Measurements from ENCODE around the gene ATP6V1F.
A peak's percentile ranks its signal among the peaks of the same experiment; 100 is the strongest.

The ATP6V1F gene

GRCh38 chr7:128848289-128849155 is 14.1 kb upstream of the ATP6V1F start:
- no peak for DNase-seq (ENCODE audit: low spot score)

DNA sequence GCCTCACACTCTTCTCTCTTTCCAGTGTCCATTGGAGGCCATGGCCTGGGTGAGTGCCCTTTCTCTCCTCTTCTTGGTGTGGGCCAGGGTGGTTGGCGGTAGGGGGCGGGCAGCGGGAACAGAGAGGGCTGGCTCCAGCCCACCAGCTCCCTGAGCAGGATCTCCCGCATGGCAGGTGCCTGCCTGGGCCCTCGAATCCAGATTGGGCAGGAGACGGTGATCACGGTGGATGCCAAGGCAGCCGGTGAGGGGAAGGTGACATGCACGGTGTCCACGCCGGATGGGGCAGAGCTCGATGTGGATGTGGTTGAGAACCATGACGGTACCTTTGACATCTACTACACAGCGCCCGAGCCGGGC is 13.5 kb upstream of the ATP6V1F start:
- DNase-seq (ENCODE audit: low spot score): no peak

GRCh38 chr7:128849804-128850490 is 12.7 kb upstream of the ATP6V1F start:
- DNase-seq (ENCODE audit: low spot score): no peak

DNA sequence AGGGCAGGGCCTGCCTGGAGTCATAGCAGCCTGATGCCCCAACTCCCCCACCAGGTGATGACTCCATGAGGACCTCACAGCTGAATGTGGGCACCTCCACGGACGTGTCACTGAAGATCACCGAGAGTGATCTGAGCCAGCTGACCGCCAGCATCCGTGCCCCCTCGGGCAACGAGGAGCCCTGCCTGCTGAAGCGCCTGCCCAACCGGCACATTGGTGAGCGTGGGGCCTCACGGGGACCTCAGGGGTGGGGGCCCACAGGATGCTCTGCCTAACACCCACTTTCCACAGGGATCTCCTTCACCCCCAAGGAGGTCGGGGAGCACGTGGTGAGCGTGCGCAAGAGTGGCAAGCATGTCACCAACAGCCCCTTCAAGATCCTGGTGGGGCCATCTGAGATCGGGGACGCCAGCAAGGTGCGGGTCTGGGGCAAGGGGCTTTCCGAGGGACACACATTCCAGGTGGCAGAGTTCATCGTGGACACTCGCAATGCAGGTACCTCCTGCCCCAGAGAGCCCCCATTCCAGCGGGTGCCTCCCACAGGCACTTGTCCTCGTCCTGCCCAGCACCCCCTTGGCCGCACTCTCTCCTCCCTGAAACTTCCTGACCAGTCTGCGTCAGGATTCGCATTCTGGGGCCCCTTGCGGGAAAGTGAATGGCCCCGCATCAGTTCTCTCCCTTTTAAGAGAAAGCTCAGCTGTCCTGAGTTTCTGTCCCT is 10.0 kb upstream of the ATP6V1F start:
- no peak for DNase-seq (ENCODE audit: low spot score)

- DNase-seq (ENCODE audit: low spot score): no peak
Observed at GRCh38 chr7:128853799-128854198, 8.9 kb upstream of the ATP6V1F start.

GRCh38 chr7:128854396-128854795 is 8.3 kb upstream of the ATP6V1F start:
- DNase-seq (ENCODE audit: low spot score): no peak

- no peak for DNase-seq (ENCODE audit: low spot score)
Observed at GRCh38 chr7:128855559-128855958, 7.1 kb upstream of the ATP6V1F start.

DNA sequence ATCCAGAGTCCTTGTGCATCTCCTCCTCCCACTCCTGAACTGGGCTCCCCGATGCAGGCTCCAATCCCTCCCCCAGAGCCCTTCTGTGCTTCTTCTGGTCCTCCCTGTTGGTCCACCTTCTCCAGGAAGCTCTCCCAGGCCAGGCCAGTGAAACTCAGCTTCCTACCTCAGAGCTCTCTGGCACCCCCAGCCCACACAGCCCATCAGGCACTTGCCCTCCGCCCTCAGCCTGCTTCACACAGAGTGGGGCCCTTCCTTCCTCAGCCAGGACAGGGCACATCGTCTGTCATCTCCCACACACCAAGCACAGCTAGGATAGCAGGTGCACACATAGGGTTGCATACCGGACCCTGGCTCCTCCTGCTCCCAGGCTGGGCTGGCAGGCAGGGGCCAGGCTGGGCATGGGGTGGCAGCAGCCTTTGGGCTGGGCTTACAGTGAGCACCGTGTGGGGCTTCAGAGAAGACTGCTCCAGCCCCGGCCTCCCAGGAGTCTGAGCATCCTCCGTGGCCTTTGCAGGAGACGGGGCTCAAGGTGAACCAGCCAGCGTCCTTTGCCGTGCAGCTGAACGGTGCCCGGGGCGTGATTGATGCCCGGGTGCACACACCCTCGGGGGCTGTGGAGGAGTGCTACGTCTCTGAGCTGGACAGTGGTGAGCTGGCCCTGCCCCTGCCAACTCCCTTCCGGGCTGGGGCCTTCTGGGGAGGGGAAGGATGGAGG is 6.5 kb upstream of the ATP6V1F start:
- no peak for DNase-seq (ENCODE audit: low spot score)

DNA sequence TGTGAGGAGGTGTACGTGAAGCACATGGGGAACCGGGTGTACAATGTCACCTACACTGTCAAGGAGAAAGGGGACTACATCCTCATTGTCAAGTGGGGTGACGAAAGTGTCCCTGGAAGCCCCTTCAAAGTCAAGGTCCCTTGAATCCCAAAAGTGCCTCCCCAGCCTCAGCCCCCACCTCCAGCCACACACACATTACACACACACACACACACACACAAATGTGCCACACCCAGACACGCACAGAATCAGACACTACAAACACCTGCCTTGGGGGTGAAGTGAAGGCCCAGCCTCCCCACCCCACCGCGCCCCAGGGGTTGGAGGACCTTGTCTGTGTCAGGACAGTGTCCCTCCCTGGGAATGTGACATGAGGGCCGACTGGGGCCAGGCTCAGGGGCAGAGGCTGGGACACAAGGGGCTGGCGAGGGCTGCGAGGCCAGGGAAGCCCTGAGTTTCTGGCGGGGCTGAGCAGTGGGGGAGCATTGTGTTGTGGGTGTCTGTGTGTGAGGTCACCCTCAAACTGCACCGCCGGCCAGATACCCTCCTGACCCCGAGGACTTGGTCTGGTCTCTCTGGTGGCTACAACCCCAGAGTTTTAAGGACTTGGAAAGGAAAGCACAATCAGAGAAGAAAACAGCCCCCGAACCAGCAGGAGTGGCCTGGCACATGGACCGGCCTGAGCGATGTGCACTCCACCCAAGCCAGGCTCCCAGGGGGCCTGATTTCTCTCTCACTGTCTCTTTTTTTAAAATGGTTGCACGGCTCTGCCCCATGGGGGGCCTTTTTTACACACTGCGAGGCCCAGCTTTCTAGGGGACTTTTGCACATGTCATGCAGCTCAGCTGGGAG is 4.0 kb upstream of the ATP6V1F start:
- no peak for DNase-seq (ENCODE audit: low spot score)

DNA sequence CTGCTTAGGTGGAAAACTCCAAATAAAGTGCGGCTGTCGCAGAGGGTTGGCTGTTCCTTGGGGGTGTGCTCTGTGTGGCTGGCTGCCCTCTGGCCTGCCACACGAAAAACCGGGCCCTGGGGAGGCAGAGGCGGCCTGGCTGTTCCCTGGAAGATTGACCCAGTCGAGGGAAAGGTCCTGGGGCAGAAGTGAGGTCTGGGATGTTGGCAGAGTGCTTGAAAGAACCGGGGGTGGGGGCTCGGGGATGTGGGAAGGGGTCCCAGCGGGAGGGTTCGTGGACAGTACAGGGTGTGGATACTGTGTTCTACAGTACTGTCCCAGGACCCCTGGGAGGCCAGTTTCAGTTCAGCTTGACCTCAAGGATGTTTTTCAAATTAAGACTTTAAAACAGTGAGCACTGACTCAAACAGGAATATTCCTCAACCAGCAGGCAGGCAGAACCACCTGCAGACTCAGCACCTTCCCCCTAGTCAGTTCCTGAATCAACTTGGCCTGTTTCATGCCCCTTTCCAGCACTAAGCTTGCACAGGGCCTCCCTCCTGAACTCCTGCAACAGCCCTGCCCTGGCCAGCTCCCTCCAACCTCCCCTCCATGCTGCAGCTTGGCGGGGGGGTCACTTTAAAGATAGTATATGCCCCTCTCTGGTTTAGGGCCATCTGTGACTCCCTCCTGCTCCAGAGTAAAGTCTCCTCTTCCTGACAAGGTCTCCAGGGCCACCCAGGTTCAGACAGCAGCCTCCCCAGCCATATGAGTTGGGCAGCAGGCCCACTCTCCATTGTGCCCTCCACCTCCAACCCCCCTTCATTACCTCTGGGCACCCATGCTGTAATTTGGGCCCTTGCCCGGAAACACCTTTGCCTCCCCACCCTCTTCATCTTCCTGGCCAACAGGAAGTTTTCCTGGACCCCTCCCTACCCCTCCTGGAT is 3.2 kb upstream of the ATP6V1F start:
- no peak for DNase-seq (ENCODE audit: low spot score)

DNA sequence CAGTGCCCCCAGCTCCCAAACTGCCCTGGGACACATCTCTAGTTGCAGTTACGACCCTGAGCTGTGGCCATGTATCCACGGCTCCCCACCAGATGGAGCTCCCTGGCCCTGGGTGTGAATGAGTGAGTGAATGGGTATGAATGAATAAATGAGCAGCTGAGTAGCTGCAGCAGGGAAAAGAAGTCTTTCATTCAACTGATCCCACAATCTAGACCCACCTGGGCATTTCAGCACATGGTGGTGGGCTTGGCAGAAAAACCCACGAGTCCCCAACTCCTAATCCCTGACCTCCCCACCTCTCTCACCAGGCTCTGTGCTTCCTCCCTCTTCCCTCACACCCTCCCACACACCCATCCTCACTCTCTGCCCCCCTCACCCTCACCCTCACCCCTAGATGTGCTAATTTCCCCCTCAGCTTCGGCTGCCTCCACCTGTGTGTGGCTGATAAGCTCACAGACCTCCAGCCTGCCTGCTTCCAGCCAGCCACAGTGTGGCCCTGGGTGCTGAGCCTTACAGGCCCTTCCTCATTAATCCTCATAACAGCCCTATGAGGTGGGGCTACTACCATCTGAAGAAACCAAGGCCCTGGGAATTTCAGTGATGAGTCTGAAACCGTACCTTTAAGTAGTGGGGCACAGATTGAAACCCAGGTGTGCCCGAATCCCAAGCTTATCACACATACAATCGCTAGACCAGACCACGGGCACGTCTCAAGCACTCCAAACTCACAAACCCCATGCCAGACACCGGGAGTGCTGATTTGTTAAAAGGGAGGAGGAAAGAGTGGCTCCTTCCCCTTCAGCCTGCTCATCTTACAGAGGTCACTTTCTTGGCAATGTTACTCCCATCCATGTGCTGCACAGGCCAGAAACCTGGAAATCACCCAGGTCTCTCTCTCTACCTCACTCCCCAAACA is 2.2 kb upstream of the ATP6V1F start:
- no peak for DNase-seq (ENCODE audit: low spot score)

DNA sequence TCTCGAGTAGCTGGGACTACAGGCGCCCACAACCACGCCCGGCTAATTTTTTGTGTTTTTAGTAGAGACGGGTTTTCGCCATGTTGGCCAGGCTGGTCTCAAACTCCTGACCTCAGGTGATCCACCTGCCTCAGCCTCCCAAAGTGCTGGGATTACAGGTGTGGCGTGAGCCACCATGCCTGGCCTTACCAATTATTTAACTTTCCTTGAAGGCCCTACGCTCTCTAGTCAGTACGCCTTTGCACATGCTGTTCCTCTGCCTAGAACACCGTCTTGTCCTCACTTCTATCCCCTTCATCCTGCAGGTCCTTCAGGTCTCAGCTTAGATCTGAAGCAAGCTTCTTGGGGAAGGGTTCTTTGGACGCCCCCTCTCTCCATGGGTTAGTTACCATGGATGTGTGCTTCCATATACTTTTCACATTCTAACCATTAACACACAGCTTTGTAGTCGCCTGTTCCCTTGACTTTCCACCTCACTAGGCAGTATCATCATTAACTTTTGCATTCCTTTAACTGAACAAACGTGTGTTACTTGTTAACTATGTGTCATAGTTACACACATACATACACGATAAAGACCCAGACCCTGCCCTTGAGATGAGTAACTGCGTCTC is 592 bp upstream of the ATP6V1F start:
- DNase-seq (ENCODE audit: low spot score): no peak

GRCh38 chr7:128863433-128863989 is 855 bp downstream of the ATP6V1F start:
- DNase-seq (ENCODE audit: low spot score): peak; percentile 76

- no peak for DNase-seq (ENCODE audit: low spot score)
Observed at GRCh38 chr7:128865303-128865702, 2.6 kb downstream of the ATP6V1F start.

DNA sequence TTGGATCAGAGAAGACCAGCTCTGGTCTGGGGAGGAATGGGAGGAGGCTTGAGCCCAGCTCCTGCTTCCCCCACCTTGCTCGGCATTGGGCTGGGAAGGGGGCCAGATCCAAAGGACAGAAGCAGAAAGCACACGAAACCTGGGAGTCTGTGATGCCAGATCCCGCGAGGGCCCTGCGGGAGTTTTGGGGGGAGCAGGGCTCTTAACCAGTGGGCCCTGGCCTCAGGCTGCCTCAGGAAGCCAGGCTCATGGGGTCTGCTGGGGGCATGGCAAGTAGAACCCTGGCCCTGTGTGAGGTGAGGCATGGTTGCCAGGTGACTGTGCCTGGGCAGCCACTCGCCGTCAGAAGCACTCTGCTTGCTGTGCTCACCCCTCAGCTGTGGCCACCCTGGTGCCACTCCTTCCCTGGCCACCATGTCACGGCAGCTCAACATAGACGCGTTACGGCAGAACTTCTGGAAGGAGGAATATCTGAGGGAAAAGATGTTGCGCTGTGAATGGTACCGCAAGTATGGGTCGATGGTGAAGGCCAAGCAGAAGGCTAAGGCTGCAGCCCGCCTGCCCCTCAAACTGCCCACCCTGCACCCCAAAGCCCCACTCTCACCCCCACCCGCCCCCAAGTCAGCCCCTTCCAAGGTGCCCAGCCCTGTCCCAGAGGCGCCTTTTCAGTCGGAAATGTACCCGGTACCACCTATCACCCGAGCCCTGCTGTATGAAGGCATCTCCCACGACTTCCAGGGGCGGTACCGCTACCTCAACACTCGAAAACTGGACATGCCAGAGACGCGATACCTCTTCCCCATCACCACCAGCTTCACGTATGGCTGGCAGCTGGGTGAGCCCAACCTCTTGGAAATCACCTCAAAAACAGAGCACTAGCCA is 3.6 kb downstream of the ATP6V1F start:
- no peak for DNase-seq (ENCODE audit: low spot score)

DNA sequence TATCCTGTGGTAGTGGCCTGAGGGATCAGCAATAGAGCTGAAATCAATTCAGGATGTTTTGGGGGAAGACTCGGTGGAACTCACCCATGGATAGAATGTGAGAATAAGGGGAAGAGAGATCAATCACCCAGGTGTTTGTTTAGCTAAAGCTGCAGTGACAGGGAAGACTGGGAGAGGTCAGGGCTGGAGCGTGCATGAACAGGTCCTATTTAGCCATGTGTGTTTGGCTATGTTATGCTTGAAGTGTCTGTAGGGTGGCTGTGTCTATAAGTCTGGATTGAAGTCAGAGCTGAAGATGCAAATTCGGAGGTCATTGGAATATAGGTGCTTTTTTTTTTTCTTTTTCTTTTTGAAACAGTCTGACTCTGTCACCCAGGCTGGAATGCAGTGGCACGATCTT is 4.6 kb downstream of the ATP6V1F start:
- no peak for DNase-seq (ENCODE audit: low spot score)

All from D341Med (cell line).